ENCODE data around the gene ITIH2. TPM values are rescaled to one million over a fixed set of nuclear protein-coding genes. Genes with fewer than 3 reads are reported as not detected.

Gene ITIH2
- total RNA-seq, 1 donor from 2014 or later: not detected

GRCh38 chr10:7750222-7750621 lies 47.1 kb downstream of the ITIH2 start:
- Histone ChIP-seq H3K27me3 (ENCODE audit: control insufficient read depth, insufficient read depth, low read length) (no peaks in the 10 kb centered on the region), H3K36me3 (ENCODE audit: control insufficient read depth, insufficient read depth, low read length) (peaks cover 7% of the 10 kb centered on the region), H3K4me3 (ENCODE audit: low read depth, low read length) (no peak overlapping the region)
- no peak for TF ChIP-seq CTCF (IDR thresholded peaks at IDR 0.05; ENCODE audit: insufficient read depth, low read length, severe bottlenecking)
- FAIRE-seq (no peak), DNase-seq (ENCODE audit: low read depth) (no peak)

GRCh38 chr10:7752251-7752650 lies 49.1 kb downstream of the ITIH2 start:
- DNase-seq (ENCODE audit: low read depth) (no peak), FAIRE-seq (no peak)
- H3K4me3 ChIP-seq (ENCODE audit: low read depth, low read length): no peak overlapping the region
- peaks cover 7% of the 10 kb centered on the region for H3K36me3 ChIP-seq (ENCODE audit: control insufficient read depth, insufficient read depth, low read length)
- TF ChIP-seq CTCF (IDR thresholded peaks at IDR 0.05; ENCODE audit: insufficient read depth, low read length, severe bottlenecking): no peak
- no peaks in the 10 kb centered on the region for H3K27me3 ChIP-seq (ENCODE audit: control insufficient read depth, insufficient read depth, low read length)

- Histone ChIP-seq H3K36me3 (ENCODE audit: control insufficient read depth, insufficient read depth, low read length) (peaks cover 7% of the 10 kb centered on the region), H3K4me3 (ENCODE audit: low read depth, low read length) (no peak overlapping the region), H3K27me3 (ENCODE audit: control insufficient read depth, insufficient read depth, low read length) (no peaks in the 10 kb centered on the region)
- FAIRE-seq: no peak
- no peak for DNase-seq (ENCODE audit: low read depth)
- no peak for TF ChIP-seq CTCF (IDR thresholded peaks at IDR 0.05; ENCODE audit: insufficient read depth, low read length, severe bottlenecking)
Observed at GRCh38 chr10:7755103-7755502, 52.0 kb downstream of the ITIH2 start.

GRCh38 chr10:7756360-7756992 lies 53.4 kb downstream of the ITIH2 start:
- H3K4me3 ChIP-seq (ENCODE audit: low read depth, low read length): no peak overlapping the region
- TF ChIP-seq CTCF (IDR thresholded peaks at IDR 0.05; ENCODE audit: insufficient read depth, low read length, severe bottlenecking): peak; percentile 68
- H3K27me3 ChIP-seq (ENCODE audit: control insufficient read depth, insufficient read depth, low read length): no peaks in the 10 kb centered on the region
- DNase-seq (ENCODE audit: low read depth) (peak; percentile 42), FAIRE-seq (no peak)
- peaks cover 7% of the 10 kb centered on the region for H3K36me3 ChIP-seq (ENCODE audit: control insufficient read depth, insufficient read depth, low read length)

GRCh38 chr10:7763929-7764328 lies 60.8 kb downstream of the ITIH2 start:
- Histone ChIP-seq H3K27me3 (ENCODE audit: control insufficient read depth, insufficient read depth, low read length) (no peaks in the 10 kb centered on the region), H3K36me3 (ENCODE audit: control insufficient read depth, insufficient read depth, low read length) (peaks cover 4% of the 10 kb centered on the region), H3K4me3 (ENCODE audit: low read depth, low read length) (no peak overlapping the region)
- FAIRE-seq: no peak
- no peak for DNase-seq (ENCODE audit: low read depth)
- TF ChIP-seq CTCF (IDR thresholded peaks at IDR 0.05; ENCODE audit: insufficient read depth, low read length, severe bottlenecking): no peak

GRCh38 chr10:7766241-7766640 lies 63.1 kb downstream of the ITIH2 start:
- H3K36me3 ChIP-seq (ENCODE audit: control insufficient read depth, insufficient read depth, low read length): peaks cover 6% of the 10 kb centered on the region
- H3K4me3 ChIP-seq (ENCODE audit: low read depth, low read length): no peak overlapping the region
- no peak for FAIRE-seq

More at GRCh38 chr10:7766241-7766640, 63.1 kb downstream of the ITIH2 start:
- H3K27me3 ChIP-seq (ENCODE audit: control insufficient read depth, insufficient read depth, low read length): no peaks in the 10 kb centered on the region
- TF ChIP-seq CTCF (IDR thresholded peaks at IDR 0.05; ENCODE audit: insufficient read depth, low read length, severe bottlenecking): no peak
- DNase-seq (ENCODE audit: low read depth): no peak

Data from bronchial epithelial cell (primary cell).